ENCODE measurements around the gene PLEKHG7. TPM values are rescaled to one million over a fixed set of nuclear protein-coding genes. Genes with fewer than 3 reads are reported as not detected.

Gene PLEKHG7
- polyA plus RNA-seq, 1 donor (not counting 4 experiments of a cell fraction or from before 2014, with no cell fraction given) = not detected

- no peaks in the 10 kb centered on the region for H3K9me3 ChIP-seq (ENCODE audit: control insufficient read depth, low read depth, low read length)
- H3K27me3 ChIP-seq (ENCODE audit: control insufficient read depth, extremely low read depth, insufficient read depth, low read length) = no peaks in the 10 kb centered on the region
- H3K4me3 ChIP-seq (ENCODE audit: control insufficient read depth in 2 of 3, extremely low read depth in 1 of 3, insufficient read depth in 2 of 3, low read depth in 1 of 3, low read length in 3 of 3) = no peak overlapping the region
- H3K9ac ChIP-seq (ENCODE audit: control insufficient read depth, extremely low read depth, insufficient read depth, low read length) = no peak overlapping the region
- no peak overlapping the region for H3K4me2 ChIP-seq (ENCODE audit: control insufficient read depth, extremely low read depth, insufficient read depth, low read depth, low read length)
- FAIRE-seq (no peak), DNase-seq (ENCODE audit: low read depth, low spot score) (no peak)
- H3K27ac ChIP-seq (ENCODE audit: control insufficient read depth, insufficient read depth, low read length) = no peak overlapping the region
- H4K20me1 ChIP-seq (ENCODE audit: control insufficient read depth, extremely low read depth, insufficient read depth, low read length) = no peaks in the 10 kb centered on the region
- H3K79me2 ChIP-seq (ENCODE audit: control insufficient read depth, insufficient read depth, low read length) = no peaks in the 10 kb centered on the region
- peaks cover under 1% of the 10 kb centered on the region for H3K4me1 ChIP-seq (ENCODE audit: control insufficient read depth, extremely low read depth, insufficient read depth, low read length)
- H3K36me3 ChIP-seq (ENCODE audit: control insufficient read depth in 2 of 2, extremely low read depth in 1 of 2, insufficient read depth in 2 of 2, low read length in 2 of 2) = no peaks in the 10 kb centered on the region
- TF ChIP-seq EZH2 (IDR thresholded peaks at IDR 0.05; ENCODE audit: low read length) = no peak
- no peak for TF ChIP-seq CTCF (optimal IDR thresholded peaks at IDR 0.05 in 1 of 3, IDR thresholded peaks at IDR 0.05 in 1 of 3, conservative IDR thresholded peaks at IDR 0.05 in 1 of 3; ENCODE audit: extremely low read depth in 1 of 3, insufficient read depth in 2 of 3, low read length in 3 of 3)
- H3K9me1 ChIP-seq (ENCODE audit: control insufficient read depth, extremely low read depth, insufficient read depth, low read length) = no peaks in the 10 kb centered on the region
- dilution Hi-C loops (cut with MboI; ENCODE audit: extremely low pct_ligation_motif_present, low sequenced_read_pairs) = no loop called here
- H2AFZ ChIP-seq (ENCODE audit: control insufficient read depth, low read length) = no peak overlapping the region
Observed at GRCh38 chr12:92740411-92740810, 37.6 kb downstream of the PLEKHG7 start.

- no peak overlapping the region for H3K9ac ChIP-seq (ENCODE audit: control insufficient read depth, extremely low read depth, insufficient read depth, low read length)
- no peak overlapping the region for H3K4me3 ChIP-seq (ENCODE audit: control insufficient read depth in 2 of 3, extremely low read depth in 1 of 3, insufficient read depth in 2 of 3, low read depth in 1 of 3, low read length in 3 of 3)
- H3K4me2 ChIP-seq (ENCODE audit: control insufficient read depth, extremely low read depth, insufficient read depth, low read depth, low read length) = no peak overlapping the region
- no peak for DNase-seq (ENCODE audit: low read depth, low spot score)
- dilution Hi-C loops (cut with MboI; ENCODE audit: extremely low pct_ligation_motif_present, low sequenced_read_pairs) = no loop called here
- no peaks in the 10 kb centered on the region for H3K27me3 ChIP-seq (ENCODE audit: control insufficient read depth, extremely low read depth, insufficient read depth, low read length)
- TF ChIP-seq CTCF (optimal IDR thresholded peaks at IDR 0.05 in 1 of 3, IDR thresholded peaks at IDR 0.05 in 1 of 3, conservative IDR thresholded peaks at IDR 0.05 in 1 of 3; ENCODE audit: extremely low read depth in 1 of 3, insufficient read depth in 2 of 3, low read length in 3 of 3) = no peak
- no peak for TF ChIP-seq EZH2 (IDR thresholded peaks at IDR 0.05; ENCODE audit: low read length)
- no peaks in the 10 kb centered on the region for H4K20me1 ChIP-seq (ENCODE audit: control insufficient read depth, extremely low read depth, insufficient read depth, low read length)
- H3K27ac ChIP-seq (ENCODE audit: control insufficient read depth, insufficient read depth, low read length) = no peak overlapping the region
- H3K36me3 ChIP-seq (ENCODE audit: control insufficient read depth in 2 of 2, extremely low read depth in 1 of 2, insufficient read depth in 2 of 2, low read length in 2 of 2) = no peaks in the 10 kb centered on the region
- H2AFZ ChIP-seq (ENCODE audit: control insufficient read depth, low read length) = no peak overlapping the region
- peaks cover 15% of the 10 kb centered on the region for H3K4me1 ChIP-seq (ENCODE audit: control insufficient read depth, extremely low read depth, insufficient read depth, low read length)
- no peak for FAIRE-seq
- H3K9me1 ChIP-seq (ENCODE audit: control insufficient read depth, extremely low read depth, insufficient read depth, low read length) = no peaks in the 10 kb centered on the region
- no peaks in the 10 kb centered on the region for H3K9me3 ChIP-seq (ENCODE audit: control insufficient read depth, low read depth, low read length)
- no peaks in the 10 kb centered on the region for H3K79me2 ChIP-seq (ENCODE audit: control insufficient read depth, insufficient read depth, low read length)
Observed at GRCh38 chr12:92743026-92743425, 40.2 kb downstream of the PLEKHG7 start.
